Activated CD8-positive, alpha-beta memory T cell treated with anti-CD3 and anti-CD28 coated beads, Interleukin-2, amount 50 U/mL, for 24 hours (primary cell): ENCODE results near the gene CBX2.

ENCODE experiments used
- DNase-seq: peaks from one replicate; pipeline ENCODE4 v3.0.0-alpha.2; 2020; ENCODE audit errors: extremely low read depth

Gene CBX2

DNA sequence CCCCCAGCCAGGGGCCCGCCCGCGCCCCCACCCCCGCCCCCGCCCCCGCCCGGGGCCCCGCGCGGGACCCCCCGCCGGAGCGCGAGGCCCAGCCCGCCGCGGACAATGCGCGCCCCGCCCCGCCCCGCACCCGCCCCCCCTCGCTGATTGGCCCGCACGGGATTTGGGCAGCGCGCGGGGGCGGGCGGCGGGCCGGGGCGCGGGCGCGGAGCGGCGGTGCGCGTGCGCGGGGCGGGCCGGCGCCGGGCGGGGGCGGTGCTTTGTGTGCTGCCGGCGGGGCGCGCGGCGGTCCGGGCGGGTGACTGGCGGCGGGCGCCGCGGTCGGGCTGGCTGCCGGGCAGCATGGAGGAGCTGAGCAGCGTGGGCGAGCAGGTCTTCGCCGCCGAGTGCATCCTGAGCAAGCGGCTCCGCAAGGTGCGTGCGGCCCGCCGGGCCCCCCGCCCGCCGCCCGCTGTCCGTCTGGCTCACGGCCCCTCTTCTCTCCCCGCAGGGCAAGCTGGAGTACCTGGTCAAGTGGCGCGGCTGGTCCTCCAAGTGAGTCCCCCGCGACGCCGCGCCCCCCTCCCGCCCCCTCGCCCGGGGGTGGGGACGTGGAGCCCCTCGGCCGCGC, at the start of gene CBX2:
Gene CBX2 (plus strand): TSS at position 255 of the 610 bp plus-strand sequence. CDS start 88 bp downstream, at position 343.
- peak; percentile 40 for DNase-seq

DNA sequence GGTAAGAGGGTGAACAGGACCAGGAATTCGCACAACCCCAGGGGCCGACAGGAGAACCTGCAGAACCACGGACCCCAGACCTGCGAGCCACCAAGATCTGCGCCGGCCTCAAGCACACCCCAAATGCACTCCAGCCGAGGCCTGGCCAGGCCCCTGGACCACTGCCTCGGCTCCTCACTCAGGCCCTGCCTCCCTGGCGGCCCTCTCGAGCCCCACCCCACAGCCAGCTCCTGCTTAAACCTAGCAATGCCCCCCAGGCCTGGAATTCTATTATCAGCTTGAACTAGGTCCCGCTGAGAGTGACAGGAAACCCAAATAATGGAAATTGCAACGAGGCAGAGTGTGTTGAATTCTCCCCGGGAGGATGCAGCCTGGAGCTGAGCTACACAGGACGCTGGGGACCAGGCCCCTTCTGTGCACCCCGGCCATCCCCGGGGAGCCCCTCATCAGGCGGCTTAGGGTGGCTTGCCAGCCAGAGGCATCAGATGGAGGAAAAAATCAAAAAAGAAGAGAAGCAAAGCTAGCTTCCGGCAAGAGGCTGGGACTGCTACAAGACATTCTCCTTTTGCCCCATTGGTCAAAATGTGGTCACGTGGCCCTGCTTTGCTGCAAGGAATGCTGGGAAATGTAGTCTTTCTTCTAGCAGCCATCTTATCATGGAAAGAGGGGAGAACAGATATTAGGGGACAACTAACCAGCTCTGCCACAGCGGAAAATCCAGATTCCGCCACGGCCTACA, 49.6 kb upstream of the CBX2 start:
- DNase-seq = peak; percentile 57

DNA sequence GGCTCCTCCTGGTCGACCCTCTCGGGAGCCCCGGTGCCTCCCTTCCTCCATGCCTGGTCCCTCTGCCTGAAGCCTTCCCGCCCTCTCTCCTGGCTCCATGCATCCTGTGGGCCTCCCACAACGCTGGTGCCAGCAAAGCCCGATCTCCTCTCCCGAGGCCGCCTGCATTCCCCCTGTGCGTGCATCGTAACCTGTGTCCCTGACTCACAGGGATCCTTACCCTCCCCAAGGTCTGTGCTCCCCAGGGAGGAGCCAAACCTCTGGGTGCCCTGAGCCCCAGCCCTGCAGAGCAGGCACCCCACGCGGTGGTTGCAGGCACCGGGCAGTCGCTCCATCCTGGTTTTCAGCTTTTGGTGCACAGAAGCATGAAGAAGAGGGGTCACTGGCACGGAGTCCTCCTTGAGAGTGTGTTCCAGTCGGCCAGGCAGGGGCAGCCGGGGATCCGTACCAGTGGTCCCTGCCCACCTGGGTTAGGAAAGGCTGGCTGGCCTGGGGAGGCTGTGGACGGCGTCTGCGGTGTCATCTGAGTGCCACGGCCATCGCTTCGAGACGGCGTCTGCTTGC, 49.0 kb upstream of the CBX2 start:
- no peak for DNase-seq

DNA sequence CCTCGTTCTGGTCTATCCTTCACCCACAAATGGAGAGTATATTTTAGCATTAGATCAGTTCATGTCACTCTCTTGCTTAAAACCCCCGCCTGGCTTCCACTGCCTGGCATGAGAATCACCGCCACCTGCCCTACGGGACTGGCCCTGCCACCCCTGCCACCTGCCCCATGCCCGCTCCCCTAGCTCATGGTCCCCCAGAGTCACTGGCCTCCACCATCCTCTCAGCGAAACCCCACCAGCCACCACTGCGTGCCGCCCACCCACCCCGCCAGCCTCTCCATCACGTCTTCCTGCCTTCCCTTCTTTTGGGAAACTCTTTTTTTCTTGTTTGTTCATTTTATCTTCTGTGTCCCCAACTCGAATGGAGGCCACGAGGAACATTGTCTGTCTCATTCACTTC, 48.2 kb upstream of the CBX2 start:
- no peak for DNase-seq

DNA sequence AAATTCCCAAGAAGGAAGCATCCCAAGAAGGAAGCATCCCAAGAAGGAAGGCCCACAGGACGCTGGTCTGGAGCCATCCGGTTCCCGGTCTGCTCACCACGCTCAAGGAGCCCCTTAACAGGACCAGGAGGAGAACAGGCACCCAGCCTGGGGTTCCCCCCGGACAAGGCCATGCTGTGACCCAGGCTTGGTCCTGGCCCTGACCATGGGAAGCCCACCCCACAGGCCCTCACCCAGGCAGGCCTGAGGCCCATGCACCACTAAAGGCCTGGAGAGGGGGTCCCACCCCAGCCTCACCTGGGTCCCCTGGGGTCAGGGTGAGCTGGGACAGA, 47.5 kb upstream of the CBX2 start:
- no peak for DNase-seq

DNA sequence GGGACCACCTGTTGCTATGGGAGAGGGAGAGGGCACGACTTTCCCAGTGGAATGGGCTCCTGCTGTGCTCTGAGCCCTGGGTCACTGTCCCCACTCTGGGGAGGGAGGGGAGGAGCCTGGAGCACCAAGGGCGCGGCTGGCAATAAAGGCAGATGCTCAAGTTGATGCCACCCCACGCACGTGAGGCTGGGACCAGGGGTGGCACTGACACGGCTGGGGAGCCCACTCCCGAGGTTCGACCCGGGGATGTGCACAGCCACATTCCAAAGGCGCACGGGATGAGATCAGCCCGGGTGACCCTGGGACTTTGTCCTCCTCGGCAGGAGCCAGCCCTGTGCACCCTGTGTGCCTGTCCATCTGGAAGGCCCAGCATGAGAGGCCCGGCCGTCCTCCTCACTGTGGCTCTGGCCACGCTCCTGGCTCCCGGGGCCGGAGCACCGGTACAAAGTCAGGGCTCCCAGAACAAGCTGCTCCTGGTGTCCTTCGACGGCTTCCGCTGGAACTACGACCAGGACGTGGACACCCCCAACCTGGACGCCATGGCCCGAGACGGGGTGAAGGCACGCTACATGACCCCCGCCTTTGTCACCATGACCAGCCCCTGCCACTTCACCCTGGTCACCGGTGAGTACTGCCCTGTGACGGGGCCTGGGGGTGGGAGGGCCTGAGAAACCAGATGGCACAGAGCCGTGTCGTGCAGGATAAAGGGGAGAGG, 47.0 kb upstream of the CBX2 start, which contains the start of gene ENPP7:
Gene ENPP7 (plus strand): TSS at position 175 of the 715 bp plus-strand sequence. CDS start 197 bp downstream, at position 372.
- DNase-seq = no peak

DNA sequence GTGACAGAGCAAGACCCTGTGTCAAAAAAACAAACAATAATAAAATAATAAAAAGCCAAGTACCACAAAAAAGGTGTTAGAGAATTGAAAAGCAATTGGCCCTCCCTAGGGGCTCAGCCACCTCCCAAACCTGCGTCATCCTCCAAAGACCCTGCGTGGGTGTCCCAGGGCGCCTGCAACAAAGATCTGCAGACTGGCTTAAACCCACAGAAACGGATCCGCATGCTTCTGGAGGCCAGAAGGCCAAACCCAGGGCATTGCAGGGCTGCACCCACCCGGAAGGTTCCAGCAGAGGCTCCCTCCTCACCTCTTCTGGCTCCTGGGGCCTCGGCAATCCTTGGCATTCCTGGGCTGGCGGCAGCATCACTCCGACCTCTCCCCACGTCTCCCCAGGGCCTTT, 45.7 kb upstream of the CBX2 start:
- DNase-seq = no peak

DNA sequence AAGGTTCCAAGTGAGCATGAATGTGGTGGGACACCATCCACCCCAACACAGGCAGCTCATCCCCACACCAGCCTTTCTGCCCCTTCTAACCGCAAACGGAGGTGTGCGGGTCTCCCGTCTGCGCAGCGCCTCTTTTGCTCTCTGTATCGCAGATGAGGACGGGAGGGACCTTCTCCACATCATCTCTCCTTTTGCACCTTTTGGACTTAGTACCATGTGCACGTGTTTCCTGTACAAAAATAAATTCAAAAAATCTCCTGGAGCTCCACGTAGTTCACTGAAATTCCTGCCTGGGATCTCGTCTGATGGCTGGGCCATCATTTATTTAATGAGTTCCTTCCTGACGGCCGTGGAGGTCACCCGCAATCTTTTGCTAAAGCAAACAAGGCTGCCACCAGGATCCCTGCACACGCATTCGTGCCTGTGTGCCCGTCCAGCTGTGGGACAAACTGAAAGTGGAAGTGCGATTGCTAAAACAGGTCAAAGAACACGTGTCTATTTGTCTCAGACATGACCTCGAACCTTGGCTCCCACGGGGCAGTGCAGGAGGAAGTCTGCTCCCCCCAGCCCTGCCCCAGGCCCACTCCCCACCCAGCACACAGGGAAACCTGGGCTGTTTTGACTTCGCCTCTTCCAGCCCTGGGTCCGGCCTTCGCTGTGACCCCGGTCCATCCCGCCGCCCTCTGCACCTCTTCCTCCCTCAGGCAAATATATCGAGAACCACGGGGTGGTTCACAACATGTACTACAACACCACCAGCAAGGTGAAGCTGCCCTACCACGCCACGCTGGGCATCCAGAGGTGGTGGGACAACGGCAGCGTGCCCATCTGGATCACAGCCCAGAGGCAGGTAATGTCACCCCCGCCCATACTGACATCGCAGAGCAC, 44.9 kb upstream of the CBX2 start:
- DNase-seq = no peak

DNA sequence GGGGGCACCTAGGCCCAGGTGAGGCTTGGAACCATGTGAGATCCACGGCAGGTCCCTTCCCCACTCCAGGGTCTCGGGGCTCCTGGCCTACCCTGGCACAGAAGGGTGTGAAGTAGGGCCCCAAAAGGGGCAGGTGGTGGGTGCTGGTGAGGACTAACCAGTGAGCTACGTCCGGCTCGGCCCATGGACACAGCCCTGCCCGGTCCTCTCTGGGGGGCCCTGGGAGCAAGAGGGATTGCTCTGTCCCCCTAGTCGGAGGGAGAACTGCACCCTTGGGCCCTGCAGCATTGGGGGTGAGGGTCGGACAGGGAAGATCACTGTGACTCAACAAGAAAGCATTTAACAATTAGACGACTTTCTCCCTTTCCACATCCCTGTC, 44.3 kb upstream of the CBX2 start:
- no peak for DNase-seq

DNA sequence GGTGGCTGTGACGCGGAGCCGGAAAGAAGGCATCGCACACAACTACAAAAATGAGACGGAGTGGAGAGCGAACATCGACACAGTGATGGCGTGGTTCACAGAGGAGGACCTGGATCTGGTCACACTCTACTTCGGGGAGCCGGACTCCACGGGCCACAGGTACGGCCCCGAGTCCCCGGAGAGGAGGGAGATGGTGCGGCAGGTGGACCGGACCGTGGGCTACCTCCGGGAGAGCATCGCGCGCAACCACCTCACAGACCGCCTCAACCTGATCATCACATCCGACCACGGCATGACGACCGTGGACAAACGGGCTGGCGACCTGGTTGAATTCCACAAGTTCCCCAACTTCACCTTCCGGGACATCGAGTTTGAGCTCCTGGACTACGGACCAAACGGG, 42.9 kb upstream of the CBX2 start:
- DNase-seq = no peak

DNA sequence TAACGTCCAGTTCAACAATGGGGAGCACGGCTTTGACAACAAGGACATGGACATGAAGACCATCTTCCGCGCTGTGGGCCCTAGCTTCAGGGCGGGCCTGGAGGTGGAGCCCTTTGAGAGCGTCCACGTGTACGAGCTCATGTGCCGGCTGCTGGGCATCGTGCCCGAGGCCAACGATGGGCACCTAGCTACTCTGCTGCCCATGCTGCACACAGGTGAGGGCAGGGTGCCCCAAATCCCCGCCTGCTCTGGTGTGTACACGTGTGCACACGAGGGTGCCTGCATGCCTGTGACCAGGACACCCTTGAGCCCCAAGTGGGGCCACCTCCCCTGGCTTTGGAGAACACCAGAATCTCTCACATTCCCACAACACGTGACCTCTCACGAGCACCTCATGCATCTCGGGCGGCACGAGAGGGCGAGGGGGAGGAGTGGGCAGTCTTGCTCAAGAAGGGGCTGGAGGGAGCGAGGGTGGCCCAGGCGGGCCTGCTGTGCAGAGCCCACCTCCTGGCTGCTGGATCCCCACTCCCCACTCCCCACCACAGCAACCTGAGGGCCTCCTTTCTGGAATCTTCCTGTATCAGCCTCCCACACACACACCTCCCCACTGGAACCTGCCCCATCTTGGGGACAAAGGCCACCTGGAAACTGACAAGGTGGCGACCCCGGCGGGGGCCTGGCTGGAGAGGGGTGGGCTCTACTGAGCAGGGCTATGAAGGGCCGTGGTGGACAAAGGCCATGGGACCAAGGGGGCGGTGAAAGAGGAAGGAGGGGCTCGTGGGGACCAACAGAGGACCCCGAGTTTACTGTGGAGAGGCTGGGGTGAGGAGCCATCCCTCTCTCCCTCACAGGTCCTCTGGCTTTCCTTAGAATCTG, 40.7 kb upstream of the CBX2 start:
- DNase-seq = no peak

DNA sequence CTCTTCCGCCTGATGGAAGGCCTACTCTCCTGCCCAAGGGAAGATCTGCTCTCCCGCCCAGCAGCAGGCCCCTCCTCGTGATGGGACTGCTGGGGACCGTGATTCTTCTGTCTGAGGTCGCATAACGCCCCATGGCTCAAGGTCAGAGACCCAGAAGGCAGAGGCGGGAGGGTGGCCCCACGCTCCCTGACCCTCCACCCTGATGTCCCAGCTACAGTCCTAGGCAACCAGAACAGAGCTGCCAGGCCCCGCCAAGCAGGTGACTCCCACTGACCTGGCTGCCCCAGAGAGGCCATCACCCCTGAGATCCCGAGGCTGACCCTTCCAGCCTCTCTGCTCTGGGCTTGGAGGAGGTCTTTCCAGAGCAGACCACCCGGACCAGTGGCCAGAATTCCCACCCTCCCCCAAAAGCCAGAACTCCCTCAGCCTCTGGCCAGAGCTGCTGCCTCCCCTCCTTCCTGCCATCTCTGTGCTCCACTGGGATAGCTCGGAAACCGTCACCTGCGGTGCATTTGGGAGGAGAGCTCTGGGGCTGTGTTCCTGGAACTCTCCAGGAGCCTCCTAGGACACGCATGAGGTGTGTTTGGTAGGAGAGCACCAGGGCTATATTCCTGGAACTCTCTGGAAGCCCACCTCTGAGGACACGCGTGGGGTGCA, 39.9 kb upstream of the CBX2 start:
- no peak for DNase-seq

DNA sequence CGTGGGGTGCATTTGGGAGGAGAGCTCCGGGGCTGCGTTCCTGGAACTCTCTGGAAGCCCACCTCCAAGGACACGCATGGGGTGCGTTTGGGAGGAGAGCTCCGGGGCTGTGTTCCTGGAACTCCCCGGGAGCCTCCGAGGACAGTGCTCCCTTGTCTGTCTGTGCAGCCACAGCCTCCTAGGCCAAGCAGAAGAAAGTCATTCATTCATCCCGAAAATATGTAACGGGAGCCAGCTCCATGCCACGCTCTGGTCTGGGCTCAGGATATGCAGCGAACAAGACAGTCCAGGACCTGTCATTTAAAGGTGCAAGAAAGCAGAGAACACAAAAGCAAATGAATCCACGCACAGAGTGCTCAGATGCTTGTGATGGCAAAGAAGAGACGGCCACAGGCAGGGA, 39.3 kb upstream of the CBX2 start:
- no peak for DNase-seq

DNA sequence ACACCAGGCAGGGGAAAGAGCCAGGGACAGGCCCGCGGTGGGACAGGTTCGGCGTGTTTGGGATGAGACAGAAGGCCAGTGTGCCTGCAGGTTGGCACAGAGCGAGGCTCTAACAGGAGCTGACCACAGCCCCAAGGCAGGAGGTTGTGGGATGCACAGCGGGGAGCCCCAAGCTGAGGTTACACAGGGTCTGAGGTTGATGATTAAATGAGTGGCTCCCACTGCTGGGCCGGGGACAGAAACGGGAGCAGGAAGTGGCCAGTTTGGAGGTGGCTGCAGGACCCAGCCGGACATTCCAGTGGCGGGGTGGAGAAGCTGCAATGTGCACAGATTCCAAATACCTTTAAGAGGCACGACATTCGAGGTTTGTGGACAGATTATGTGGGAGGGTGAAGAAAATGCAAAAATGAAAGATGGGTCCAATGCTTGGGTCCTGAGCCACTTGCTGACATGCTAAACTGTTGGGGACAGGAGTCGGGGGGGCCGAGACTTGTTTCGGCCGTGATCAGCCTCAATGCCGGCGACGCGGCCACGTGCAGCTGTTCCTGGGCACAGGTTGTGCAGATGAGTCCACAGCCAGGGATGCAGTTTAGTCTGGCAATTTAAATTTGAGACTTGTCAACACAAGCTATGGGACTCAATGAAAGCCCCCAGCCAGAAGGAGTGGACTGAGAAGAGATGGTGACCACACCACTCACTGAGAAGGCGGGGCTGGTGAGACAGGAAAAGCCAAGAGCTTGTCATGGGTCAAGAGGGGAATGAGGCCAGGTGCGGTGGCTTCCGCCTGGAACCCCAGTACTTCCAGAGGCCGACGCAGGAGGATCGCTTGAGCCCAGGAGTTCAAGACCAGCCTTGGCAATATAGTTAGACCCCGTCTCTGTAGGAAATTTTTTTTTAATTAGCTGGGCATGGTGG, 38.5 kb upstream of the CBX2 start:
- DNase-seq = no peak

DNA sequence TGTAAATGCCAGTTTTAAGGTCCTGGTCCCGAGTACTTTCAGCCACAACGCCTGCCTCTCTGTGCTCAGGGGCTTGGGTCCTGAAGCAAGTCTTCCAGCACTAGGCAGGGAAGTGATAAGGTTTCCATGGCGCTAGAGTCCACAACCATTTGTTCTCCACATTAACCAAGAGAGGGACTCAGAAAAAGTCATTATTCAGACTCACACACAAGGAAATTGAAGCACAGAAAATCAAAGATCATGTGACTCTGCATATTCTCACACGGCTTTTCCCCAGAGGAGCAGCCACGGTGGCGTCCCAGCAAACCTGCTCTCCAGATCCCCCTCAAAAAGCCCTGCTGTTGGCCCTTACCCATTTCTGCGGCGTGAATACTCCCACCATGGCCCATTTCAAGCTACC, 37.5 kb upstream of the CBX2 start:
- DNase-seq = no peak

DNA sequence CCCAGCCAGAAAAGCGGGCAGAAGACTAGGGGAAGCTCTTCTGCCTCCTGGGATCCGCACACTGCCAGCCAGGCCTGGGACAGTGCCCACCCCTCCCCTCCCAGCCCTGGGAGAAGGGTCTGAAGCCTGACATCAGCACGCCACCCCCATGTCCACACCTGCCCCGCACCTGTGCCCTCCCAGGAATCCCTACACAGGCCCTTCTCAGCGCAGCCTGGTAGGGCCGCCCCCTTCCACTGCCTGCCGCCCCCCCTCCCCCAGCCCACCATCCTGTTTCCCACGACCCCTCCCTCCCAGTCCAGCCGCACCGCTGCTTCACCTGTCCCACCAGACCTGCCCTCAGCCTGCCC, 36.6 kb upstream of the CBX2 start:
- no peak for DNase-seq

DNA sequence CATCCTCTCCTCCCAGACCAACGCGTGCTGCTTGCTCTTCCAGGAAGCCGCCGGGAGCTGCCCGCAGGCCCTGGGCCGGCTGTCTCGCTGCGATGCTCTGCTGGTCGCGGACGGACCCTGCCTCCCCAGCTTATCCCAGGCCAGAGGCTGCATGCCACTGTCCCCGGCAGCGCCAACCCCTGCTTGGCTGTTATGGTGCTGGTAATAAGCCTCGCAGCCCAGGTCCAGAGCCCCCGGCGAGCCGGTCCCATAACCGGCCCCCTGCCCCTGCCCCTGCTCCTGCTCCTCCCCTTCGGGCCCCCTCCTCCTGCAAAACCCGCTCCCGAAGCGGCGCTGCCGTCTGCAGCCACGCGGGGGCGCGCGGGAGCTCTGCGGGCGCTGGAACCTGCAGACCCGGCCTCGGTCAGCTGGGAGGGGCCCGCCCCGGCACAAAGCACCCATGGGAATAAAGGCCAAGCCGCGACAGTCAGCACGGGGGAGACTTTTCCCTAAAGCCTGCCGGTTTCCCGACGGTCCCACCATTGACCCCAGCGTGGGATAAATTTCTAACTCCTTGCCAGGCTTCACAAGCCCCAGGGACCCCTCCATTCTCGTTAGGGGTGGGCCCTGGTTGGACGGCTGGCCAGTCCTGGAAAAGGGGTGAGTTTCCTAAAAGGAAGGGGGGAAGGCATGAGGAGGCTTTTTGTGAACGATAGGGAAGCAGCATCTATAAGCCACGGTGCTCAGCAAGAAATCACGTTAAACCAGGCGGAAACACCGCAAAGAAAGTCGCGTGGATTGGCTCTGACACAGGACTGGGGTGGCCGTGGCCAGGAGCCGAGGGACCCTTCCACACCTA, 36.0 kb upstream of the CBX2 start:
- no peak for DNase-seq

DNA sequence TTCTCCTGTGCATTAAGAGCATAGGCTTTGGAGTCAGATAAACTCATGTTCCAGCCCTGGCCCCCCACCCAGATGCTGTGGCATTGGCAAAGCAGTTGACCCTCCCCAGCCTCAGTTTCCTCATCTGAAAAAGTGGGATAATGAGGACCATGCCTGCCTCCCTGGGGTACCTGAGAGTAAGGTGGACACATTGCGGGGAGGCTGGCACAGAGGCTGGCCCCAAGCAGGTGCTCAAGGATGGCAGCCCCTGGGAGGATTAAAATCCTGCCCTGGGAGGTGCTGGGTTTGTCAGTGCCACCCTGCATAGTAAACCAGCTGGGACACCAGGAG, 35.4 kb upstream of the CBX2 start:
- no peak for DNase-seq
